NB4 (cell line): ENCODE measurements around the gene MYO1E.

Experiments used
- CTCF ChIP-seq: IDR thresholded peaks from one replicate; pipeline ENCODE4 v1.5.1; 2012; ENCODE audit warnings: low read depth, low read length
- MAX ChIP-seq: IDR thresholded peaks from 2 replicates; pipeline ENCODE4 v1.6.1; 2011; ENCODE audit warnings: low read depth, low read length
- MYC ChIP-seq: IDR thresholded peaks from 2 replicates; pipeline ENCODE4 v1.6.1; 2011; ENCODE audit warnings: low read depth, low read length
- POLR2A ChIP-seq: IDR thresholded peaks from 2 replicates; pipeline ENCODE4 v1.6.1; 2011; ENCODE audit warnings: mild to moderate bottlenecking; ENCODE audit not compliant: insufficient read length; ENCODE audit errors: extremely low read depth

- TF ChIP-seq CTCF (no peak), POLR2A (no peak), MAX (no peak), MYC (no peak)
Observed at GRCh38 chr15:59189241-59189640, 183.4 kb downstream of the MYO1E start.
